Ramos (cell line): Measurements from ENCODE around the gene CGRRF1.

ENCODE experiments used
- in situ Hi-C: fragments of 300-500 bp; cut with MboI; formaldehyde crosslinking; loops from one replicate; pipeline ENCODE4 v1.14.3; 2022; ENCODE audit warnings: low sequenced_read_pairs; ENCODE audit not compliant: unreplicated experiment

CGRRF1 gene

GRCh38 chr14:54537651-54538050 lies 27.9 kb downstream of the CGRRF1 start:
- in situ Hi-C loops: no loop called here

GRCh38 chr14:54538055-54538454 lies 28.3 kb downstream of the CGRRF1 start:
- in situ Hi-C loops: no loop called here

GRCh38 chr14:54547583-54547982 lies 37.9 kb downstream of the CGRRF1 start:
- in situ Hi-C loops: no loop called here

GRCh38 chr14:54548491-54548890 lies 38.8 kb downstream of the CGRRF1 start:
- in situ Hi-C loops: no loop called here

- in situ Hi-C loops: no loop called here
These were observed 40.2 kb downstream of the CGRRF1 start for GRCh38 chr14:54549862-54550261.

GRCh38 chr14:54550514-54550913 lies 40.8 kb downstream of the CGRRF1 start:
- in situ Hi-C loops: no loop called here

- in situ Hi-C loops: no loop called here
These were observed 44.7 kb downstream of the CGRRF1 start for GRCh38 chr14:54554401-54554800.

GRCh38 chr14:54555651-54556050 lies 45.9 kb downstream of the CGRRF1 start:
- in situ Hi-C loops: loop anchor here (5.0 kb wide), 1 partner anchor 257 kb away; no protein-coding TSS in a partner anchor

- in situ Hi-C loops: loop anchor here (5.0 kb wide), 1 partner anchor 256 kb away; no protein-coding TSS in a partner anchor
These were observed 46.8 kb downstream of the CGRRF1 start for GRCh38 chr14:54556535-54556934.

GRCh38 chr14:54562334-54562733 lies 52.6 kb downstream of the CGRRF1 start:
- in situ Hi-C loops: no loop called here

GRCh38 chr14:54564071-54564867 lies 54.6 kb downstream of the CGRRF1 start:
- in situ Hi-C loops: no loop called here

GRCh38 chr14:54564868-54565784 lies 55.4 kb downstream of the CGRRF1 start:
- in situ Hi-C loops: no loop called here

GRCh38 chr14:54565785-54566409 lies 56.2 kb downstream of the CGRRF1 start:
- in situ Hi-C loops: no loop called here

GRCh38 chr14:54566410-54567223 lies 56.9 kb downstream of the CGRRF1 start, which contains the start of gene SAMD4A:
Gene SAMD4A (plus strand): TSS chr14:54567128. CDS start chr14:54567917, 789 bp downstream.
- in situ Hi-C loops: no loop called here

- in situ Hi-C loops: no loop called here
These were observed 57.5 kb downstream of the CGRRF1 start for GRCh38 chr14:54567224-54567638.

GRCh38 chr14:54567639-54568561 lies 58.2 kb downstream of the CGRRF1 start:
- in situ Hi-C loops: no loop called here

- in situ Hi-C loops: no loop called here
These were observed 59.3 kb downstream of the CGRRF1 start for GRCh38 chr14:54568821-54569595.

- in situ Hi-C loops: loop anchor here (10.0 kb wide), 1 partner anchor 205 kb away; no protein-coding TSS in a partner anchor
These were observed 60.3 kb downstream of the CGRRF1 start for GRCh38 chr14:54570047-54570446.
